Measurements from ENCODE around the gene ZIC2.

ZIC2 gene

GRCh38 chr13:99968521-99969452 is 12.8 kb upstream of the ZIC2 start:
- H3K27ac ChIP-seq (ENCODE audit: low read depth, low read length), result no peak overlapping the region
- H3K4me3 ChIP-seq (ENCODE audit: low read depth, low read length), result peak overlapping the region; percentile 33; the same call in 1 of the 2 replicates
- H3K27me3 ChIP-seq (ENCODE audit: insufficient read depth, low read length), result peaks cover 87% of the 10 kb centered on the region

DNA sequence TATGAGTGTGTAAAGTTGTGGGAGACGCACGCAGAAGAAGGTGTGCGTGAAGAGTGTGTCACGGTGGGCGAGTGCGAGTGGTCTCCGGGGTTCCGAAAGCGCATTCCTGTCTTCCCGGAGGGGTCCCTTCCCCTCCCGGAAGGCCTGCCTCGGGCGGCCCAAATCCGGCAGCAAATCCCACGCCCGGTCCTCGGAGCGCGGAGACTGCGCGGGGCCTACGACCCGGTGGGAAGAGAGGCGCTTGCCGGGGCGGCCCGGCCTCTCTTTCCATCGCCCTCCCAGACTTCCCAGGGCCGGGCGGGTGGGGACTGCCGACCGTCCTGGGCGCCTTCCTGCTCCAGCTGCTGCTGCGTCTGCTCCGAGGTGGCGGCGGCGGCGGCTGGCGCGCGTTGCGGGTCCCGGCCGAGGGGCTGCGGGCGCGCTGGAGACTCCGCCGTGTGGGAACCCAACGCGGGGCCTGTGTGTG is 12.1 kb upstream of the ZIC2 start:
- no peaks in the 10 kb centered on the region for H3K36me3 ChIP-seq (ENCODE audit: insufficient read depth, low read length)
- no peaks in the 10 kb centered on the region for H3K4me1 ChIP-seq (ENCODE audit: control insufficient read depth, insufficient read depth, low read length, unreplicated experiment)
- H3K79me2 ChIP-seq (ENCODE audit: control insufficient read depth, insufficient read depth, low read length, unreplicated experiment), result no peaks in the 10 kb centered on the region
- H3K27me3 ChIP-seq (ENCODE audit: insufficient read depth, low read length), result peaks cover 87% of the 10 kb centered on the region
- no peak overlapping the region for H3K27ac ChIP-seq (ENCODE audit: low read depth, low read length)
- H2AFZ ChIP-seq (ENCODE audit: low read length, unreplicated experiment), result no peak overlapping the region
- H3K4me3 ChIP-seq (ENCODE audit: low read depth, low read length), result no peak overlapping the region

More at GRCh38 chr13:99968521-99969452, 12.8 kb upstream of the ZIC2 start:
- Histone ChIP-seq H3K79me2 (ENCODE audit: control insufficient read depth, insufficient read depth, low read length, unreplicated experiment) (no peaks in the 10 kb centered on the region), H3K4me1 (ENCODE audit: control insufficient read depth, insufficient read depth, low read length, unreplicated experiment) (no peaks in the 10 kb centered on the region), H2AFZ (ENCODE audit: low read length, unreplicated experiment) (no peak overlapping the region), H3K36me3 (ENCODE audit: insufficient read depth, low read length) (no peaks in the 10 kb centered on the region)

GRCh38 chr13:99969919-99970650 is 11.5 kb upstream of the ZIC2 start:
- Histone ChIP-seq H3K79me2 (ENCODE audit: control insufficient read depth, insufficient read depth, low read length, unreplicated experiment) (no peaks in the 10 kb centered on the region), H3K4me1 (ENCODE audit: control insufficient read depth, insufficient read depth, low read length, unreplicated experiment) (no peaks in the 10 kb centered on the region), H3K27me3 (ENCODE audit: insufficient read depth, low read length) (peaks cover 91% of the 10 kb centered on the region), H3K36me3 (ENCODE audit: insufficient read depth, low read length) (no peaks in the 10 kb centered on the region), H2AFZ (ENCODE audit: low read length, unreplicated experiment) (no peak overlapping the region), H3K4me3 (ENCODE audit: low read depth, low read length) (no peak overlapping the region), H3K27ac (ENCODE audit: low read depth, low read length) (no peak overlapping the region)

- H3K27me3 ChIP-seq (ENCODE audit: insufficient read depth, low read length), result peaks cover 91% of the 10 kb centered on the region
- no peak overlapping the region for H3K27ac ChIP-seq (ENCODE audit: low read depth, low read length)
- no peaks in the 10 kb centered on the region for H3K36me3 ChIP-seq (ENCODE audit: insufficient read depth, low read length)
- H3K79me2 ChIP-seq (ENCODE audit: control insufficient read depth, insufficient read depth, low read length, unreplicated experiment), result no peaks in the 10 kb centered on the region
- no peaks in the 10 kb centered on the region for H3K4me1 ChIP-seq (ENCODE audit: control insufficient read depth, insufficient read depth, low read length, unreplicated experiment)
- no peak overlapping the region for H3K4me3 ChIP-seq (ENCODE audit: low read depth, low read length)
- H2AFZ ChIP-seq (ENCODE audit: low read length, unreplicated experiment), result no peak overlapping the region
Measured at GRCh38 chr13:99970651-99971575, 10.7 kb upstream of the ZIC2 start.

GRCh38 chr13:99971576-99972189 is 9.9 kb upstream of the ZIC2 start, which contains the start of gene ZIC5:
TSS of gene ZIC5 (minus strand) at chr13:99971767. CDS start at chr13:99971603, 164 bp downstream.
- no peaks in the 10 kb centered on the region for H3K36me3 ChIP-seq (ENCODE audit: insufficient read depth, low read length)
- no peaks in the 10 kb centered on the region for H3K4me1 ChIP-seq (ENCODE audit: control insufficient read depth, insufficient read depth, low read length, unreplicated experiment)
- no peak within 1 kb of the TSS for H2AFZ ChIP-seq (ENCODE audit: low read length, unreplicated experiment)
- H3K79me2 ChIP-seq (ENCODE audit: control insufficient read depth, insufficient read depth, low read length, unreplicated experiment), result no peaks in the 10 kb centered on the region
- no peak within 1 kb of the TSS for H3K4me3 ChIP-seq (ENCODE audit: low read depth, low read length)
- H3K27ac ChIP-seq (ENCODE audit: low read depth, low read length), result no peak within 1 kb of the TSS
- peaks cover 91% of the 10 kb centered on the region for H3K27me3 ChIP-seq (ENCODE audit: insufficient read depth, low read length)

- no peak overlapping the region for H3K4me3 ChIP-seq (ENCODE audit: low read depth, low read length)
- no peak overlapping the region for H2AFZ ChIP-seq (ENCODE audit: low read length, unreplicated experiment)
- H3K79me2 ChIP-seq (ENCODE audit: control insufficient read depth, insufficient read depth, low read length, unreplicated experiment), result no peaks in the 10 kb centered on the region
- no peaks in the 10 kb centered on the region for H3K4me1 ChIP-seq (ENCODE audit: control insufficient read depth, insufficient read depth, low read length, unreplicated experiment)
- peaks cover 91% of the 10 kb centered on the region for H3K27me3 ChIP-seq (ENCODE audit: insufficient read depth, low read length)
- H3K36me3 ChIP-seq (ENCODE audit: insufficient read depth, low read length), result no peaks in the 10 kb centered on the region
- H3K27ac ChIP-seq (ENCODE audit: low read depth, low read length), result no peak overlapping the region
Measured at GRCh38 chr13:99972190-99972731, 9.3 kb upstream of the ZIC2 start.

- peaks cover 91% of the 10 kb centered on the region for H3K27me3 ChIP-seq (ENCODE audit: insufficient read depth, low read length)
- no peak overlapping the region for H3K4me3 ChIP-seq (ENCODE audit: low read depth, low read length)
- no peak overlapping the region for H2AFZ ChIP-seq (ENCODE audit: low read length, unreplicated experiment)
- no peaks in the 10 kb centered on the region for H3K36me3 ChIP-seq (ENCODE audit: insufficient read depth, low read length)
- H3K79me2 ChIP-seq (ENCODE audit: control insufficient read depth, insufficient read depth, low read length, unreplicated experiment), result no peaks in the 10 kb centered on the region
- H3K27ac ChIP-seq (ENCODE audit: low read depth, low read length), result no peak overlapping the region
- H3K4me1 ChIP-seq (ENCODE audit: control insufficient read depth, insufficient read depth, low read length, unreplicated experiment), result no peaks in the 10 kb centered on the region
Measured at GRCh38 chr13:99973163-99973807, 8.3 kb upstream of the ZIC2 start.

DNA sequence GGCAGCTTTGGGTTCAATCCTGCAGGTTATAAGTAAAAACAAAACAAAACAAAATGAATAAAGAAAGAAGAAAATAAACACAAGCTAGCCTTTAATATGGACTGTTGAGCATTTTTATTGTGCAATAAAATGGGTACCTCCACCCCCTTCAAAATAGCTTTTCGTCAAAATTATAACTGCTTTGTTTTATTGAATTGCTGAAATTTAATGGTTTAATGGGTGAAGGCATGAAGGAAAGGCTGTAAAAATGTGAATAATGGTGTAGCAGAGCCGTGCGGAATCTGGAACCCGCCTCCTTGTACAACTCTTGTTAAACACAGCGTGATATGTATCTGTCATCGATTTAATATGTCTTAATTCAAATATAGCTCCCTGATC is 7.8 kb upstream of the ZIC2 start:
- H3K27me3 ChIP-seq (ENCODE audit: insufficient read depth, low read length), result peaks cover 91% of the 10 kb centered on the region
- H3K4me3 ChIP-seq (ENCODE audit: low read depth, low read length), result no peak overlapping the region
- H2AFZ ChIP-seq (ENCODE audit: low read length, unreplicated experiment), result no peak overlapping the region
- no peaks in the 10 kb centered on the region for H3K4me1 ChIP-seq (ENCODE audit: control insufficient read depth, insufficient read depth, low read length, unreplicated experiment)
- no peaks in the 10 kb centered on the region for H3K79me2 ChIP-seq (ENCODE audit: control insufficient read depth, insufficient read depth, low read length, unreplicated experiment)
- no peak overlapping the region for H3K27ac ChIP-seq (ENCODE audit: low read depth, low read length)
- no peaks in the 10 kb centered on the region for H3K36me3 ChIP-seq (ENCODE audit: insufficient read depth, low read length)

DNA sequence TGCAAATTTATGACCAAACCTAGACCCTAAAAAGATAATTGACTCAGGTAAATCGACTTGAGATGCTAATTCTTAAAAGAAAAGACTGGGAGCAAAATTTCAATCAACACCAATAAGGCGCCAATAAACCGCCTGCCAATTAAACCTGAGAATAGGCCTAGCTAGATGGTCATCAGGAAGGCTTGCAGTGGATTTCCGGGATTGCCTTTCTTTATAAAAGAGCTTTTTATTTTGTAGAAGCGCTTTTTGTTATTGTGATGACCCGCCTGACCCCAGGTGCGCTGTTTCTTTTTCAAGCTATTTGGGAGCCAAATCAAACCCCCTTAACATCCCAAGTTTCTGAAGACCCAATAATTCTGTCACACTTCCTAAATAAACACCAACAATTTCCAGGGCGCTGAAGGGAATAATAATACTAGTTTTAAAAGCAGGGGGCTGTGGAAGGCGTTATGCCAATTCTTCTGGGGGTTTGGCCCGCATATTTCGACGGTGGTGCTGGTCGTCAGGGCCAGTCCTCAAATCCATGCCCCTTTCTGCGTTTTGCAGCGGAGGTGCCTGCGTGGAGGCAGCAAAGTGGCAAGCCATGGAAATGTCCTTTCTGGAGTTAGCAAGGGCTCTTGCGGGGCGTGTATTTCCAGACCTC is 7.2 kb upstream of the ZIC2 start:
- no peak overlapping the region for H3K27ac ChIP-seq (ENCODE audit: low read depth, low read length)
- H3K36me3 ChIP-seq (ENCODE audit: insufficient read depth, low read length), result no peaks in the 10 kb centered on the region
- H3K79me2 ChIP-seq (ENCODE audit: control insufficient read depth, insufficient read depth, low read length, unreplicated experiment), result no peaks in the 10 kb centered on the region
- H3K4me1 ChIP-seq (ENCODE audit: control insufficient read depth, insufficient read depth, low read length, unreplicated experiment), result no peaks in the 10 kb centered on the region
- H2AFZ ChIP-seq (ENCODE audit: low read length, unreplicated experiment), result no peak overlapping the region
- peaks cover 91% of the 10 kb centered on the region for H3K27me3 ChIP-seq (ENCODE audit: insufficient read depth, low read length)
- no peak overlapping the region for H3K4me3 ChIP-seq (ENCODE audit: low read depth, low read length)

All from ACC112 (cell line).